Heart left ventricle (tissue), 16 donors: ENCODE results near the gene ANXA5. TPM values are rescaled to one million over a fixed set of nuclear protein-coding genes. Genes with fewer than 3 reads are reported as not detected.

Experiments used
- ATAC-seq, 4 donors: fragments of 200-7000 bp; cut with Tn5 transposase; one replicate each; pipeline ENCODE4 v1.9.1; 2020 to 2022; ENCODE audit warnings: moderate library complexity in 4 of 4, mild to moderate bottlenecking in 3 of 4, moderate number of reproducible peaks in 1 of 4
- DNase-seq, 5 donors: peaks; one replicate each; pipeline ENCODE4 v3.0.0-alpha.2; 2020
- H3K27ac ChIP-seq, 12 donors: fragments of 200-600 bp; sonication (generic) in 4 of 12; one replicate each; pipeline versions ENCODE4 v1.5.0 to v1.8.0; 2016 to 2022; ENCODE audit warnings: mild to moderate bottlenecking in 2 of 12
- H3K27me3 ChIP-seq, 9 donors: fragments of 200-600 bp; sonication (generic) in 2 of 9; one replicate each; pipeline versions ENCODE4 v1.5.1 to v1.8.0; 2016 to 2022; ENCODE audit warnings: mild to moderate bottlenecking in 3 of 9
- H3K36me3 ChIP-seq, 9 donors: fragments of 200-600 bp; sonication (generic) in 2 of 9; one replicate each; pipeline versions ENCODE4 v1.5.0 to v1.8.0; 2018 to 2022; ENCODE audit warnings: mild to moderate bottlenecking in 2 of 9
- H3K4me1 ChIP-seq, 12 donors: fragments of 200-600 bp; sonication (generic) in 4 of 12; one replicate each; pipeline versions ENCODE4 v1.5.0 to v1.8.0; 2016 to 2022; ENCODE audit warnings: mild to moderate bottlenecking in 3 of 12
- H3K4me3 ChIP-seq, 12 donors: fragments of 200-600 bp; sonication (generic) in 4 of 12; one replicate each; pipeline versions ENCODE4 v1.5.0 to v1.8.0; 2017 to 2022; ENCODE audit warnings: mild to moderate bottlenecking in 9 of 12, moderate library complexity in 4 of 12
- H3K9me3 ChIP-seq, 12 donors: fragments of 200-600 bp; sonication (generic) in 4 of 12; one replicate each; pipeline versions ENCODE4 v1.5.0 to v1.8.0; 2016 to 2022; ENCODE audit warnings: mild to moderate bottlenecking in 1 of 12
- POLR2A ChIP-seq, 2 donors: fragments of 450-650 bp; IDR thresholded peaks; one replicate each; pipeline ENCODE4 v1.6.1; 2017; ENCODE audit warnings: antibody characterized with exemption in 2 of 2, mild to moderate bottlenecking in 2 of 2, moderate library complexity in 2 of 2
- WGBS, 4 donors: extraction: QIAGEN DNeasy Blood & Tissue Kit in 2 of 4; methylation state at CpG; one replicate each; pipeline versions ENCODE4 v1.1.5 to v1.1.7; 2013 to 2018; 5-methylcytosine and 5-hydroxymethylcytosine counted together
- intact Hi-C, 10 donors: fragments of 100-400 bp; cut with DNase I; formaldehyde crosslinking; loops; one replicate each; pipeline versions ENCODE4 v1.11.1 to v1.14.2; 2022
- polyA plus RNA-seq, 2 donors: library from polyadenylated mRNA; stranded (reverse); fragments of 200-250 nt; gene quantifications; one replicate each; pipeline ENCODE4 v1.2.3, GENCODE V29; 2013
- total RNA-seq, 9 donors: library from RNA; depleted of rRNA in 2 of 9; stranded (reverse); fragments of >200 nt in 2 of 9; fragmentation: NEBNext Ultra II Directional in 3 of 9; extraction: Animal tissue kit (Norgen Biotek cat#: 25700) in 3 of 9; gene quantifications; one replicate each; pipeline versions ENCODE4 v1.1.0 to v1.2.4, GENCODE V29; 2016 to 2023
- TF ChIP-seq, protein P1 (sequence below), 12 donors: fragments of 200-600 bp; sonication (generic) in 4 of 12; IDR thresholded peaks; one replicate each; pipeline versions ENCODE4 v1.5.0 to v1.8.0; 2018 to 2022; ENCODE audit warnings: antibody characterized with exemption in 12 of 12, mild to moderate bottlenecking in 5 of 12
- donor health status: ischemic (EF 13 %, LVEDD 7.1; RV severe dilation, severe dysfunction).
- donor health status: healthy with polysubstance abuse.
- donor health status: DM: no; HTN: yes; CAD: no.
- donor health status: DM: no; HTN: no; CAD: no.
- donor health status: ischemic (EF 25% LVEDD 6.9; RV normal size, moderate dysfunction).
- donor health status: ischemic (EF 25% LVEDD 5.7; RV mildly dilated, moderate dysfunction).
- donor health status: healthy.
- donor health status: DM: yes; HTN: yes; CAD: no.
- donor health status: ischemic (EF 35%, LVEDD 5.7; RV mildly dilated, moderate dysfunction).
- donor health status: nonischemic (EF 11% LVEDD 7.7; RV severe dilation, severe dysfunction).
- donor health status: DM: yes; HTN: yes; CAD: no.
- donor health status: PGD.
- donor health status: ischemic (EF 29% LVEDD 5.4; RV normal size, mild dysfunction).
- donor health status: nonischemic (EF 23%, LVEDD 6.1; RV moderate dilation, normal function).

Gene ANXA5
- total and polyA plus RNA-seq, 11 donors = 104 to 283 (median 168) TPM

DNA sequence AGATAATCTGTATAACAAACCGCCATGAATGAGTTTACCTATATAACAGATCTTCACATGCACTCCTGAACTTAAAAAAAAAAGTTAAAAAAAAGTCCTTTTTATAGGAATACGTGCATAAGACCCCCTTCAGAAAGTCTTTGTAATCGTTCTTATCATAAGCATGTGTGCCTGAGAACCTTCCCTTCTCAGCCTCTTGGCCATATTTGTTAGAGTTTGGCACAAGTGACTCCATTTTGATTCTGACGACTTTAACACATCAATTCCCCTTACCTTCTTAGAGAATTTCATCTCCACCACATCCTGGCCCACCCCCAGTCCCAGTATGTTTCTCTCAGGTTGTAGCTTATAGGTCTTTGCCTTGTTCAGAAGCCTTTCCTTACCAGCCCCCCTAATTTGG lies 16.0 kb upstream of the ANXA5 start:
- peaks cover 0 to 14% (median 10%) of the 10 kb centered on the region in 12 donors for H3K4me1 ChIP-seq
- peak overlapping the region in 9 of 12 donors; percentile 14 to 89 (median 71) for H3K27ac ChIP-seq
- no peaks in the 10 kb centered on the region for H3K9me3 ChIP-seq
- H3K4me3 ChIP-seq = no peak overlapping the region
- ATAC-seq (no peak), DNase-seq (no peak)
- H3K36me3 ChIP-seq = no peaks in the 10 kb centered on the region
- intact Hi-C loops = no loop called here
- 92 to 94% (median 93%) methylated on average over 4 of the region's 4 CpGs for WGBS, 4 donors
- no peak for TF ChIP-seq POLR2A (IDR thresholded peaks at IDR 0.05)
- TF ChIP-seq, protein P1, sequence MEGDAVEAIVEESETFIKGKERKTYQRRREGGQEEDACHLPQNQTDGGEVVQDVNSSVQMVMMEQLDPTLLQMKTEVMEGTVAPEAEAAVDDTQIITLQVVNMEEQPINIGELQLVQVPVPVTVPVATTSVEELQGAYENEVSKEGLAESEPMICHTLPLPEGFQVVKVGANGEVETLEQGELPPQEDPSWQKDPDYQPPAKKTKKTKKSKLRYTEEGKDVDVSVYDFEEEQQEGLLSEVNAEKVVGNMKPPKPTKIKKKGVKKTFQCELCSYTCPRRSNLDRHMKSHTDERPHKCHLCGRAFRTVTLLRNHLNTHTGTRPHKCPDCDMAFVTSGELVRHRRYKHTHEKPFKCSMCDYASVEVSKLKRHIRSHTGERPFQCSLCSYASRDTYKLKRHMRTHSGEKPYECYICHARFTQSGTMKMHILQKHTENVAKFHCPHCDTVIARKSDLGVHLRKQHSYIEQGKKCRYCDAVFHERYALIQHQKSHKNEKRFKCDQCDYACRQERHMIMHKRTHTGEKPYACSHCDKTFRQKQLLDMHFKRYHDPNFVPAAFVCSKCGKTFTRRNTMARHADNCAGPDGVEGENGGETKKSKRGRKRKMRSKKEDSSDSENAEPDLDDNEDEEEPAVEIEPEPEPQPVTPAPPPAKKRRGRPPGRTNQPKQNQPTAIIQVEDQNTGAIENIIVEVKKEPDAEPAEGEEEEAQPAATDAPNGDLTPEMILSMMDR (IDR thresholded peaks at IDR 0.05) = no peak
- no peaks in the 10 kb centered on the region for H3K27me3 ChIP-seq

DNA sequence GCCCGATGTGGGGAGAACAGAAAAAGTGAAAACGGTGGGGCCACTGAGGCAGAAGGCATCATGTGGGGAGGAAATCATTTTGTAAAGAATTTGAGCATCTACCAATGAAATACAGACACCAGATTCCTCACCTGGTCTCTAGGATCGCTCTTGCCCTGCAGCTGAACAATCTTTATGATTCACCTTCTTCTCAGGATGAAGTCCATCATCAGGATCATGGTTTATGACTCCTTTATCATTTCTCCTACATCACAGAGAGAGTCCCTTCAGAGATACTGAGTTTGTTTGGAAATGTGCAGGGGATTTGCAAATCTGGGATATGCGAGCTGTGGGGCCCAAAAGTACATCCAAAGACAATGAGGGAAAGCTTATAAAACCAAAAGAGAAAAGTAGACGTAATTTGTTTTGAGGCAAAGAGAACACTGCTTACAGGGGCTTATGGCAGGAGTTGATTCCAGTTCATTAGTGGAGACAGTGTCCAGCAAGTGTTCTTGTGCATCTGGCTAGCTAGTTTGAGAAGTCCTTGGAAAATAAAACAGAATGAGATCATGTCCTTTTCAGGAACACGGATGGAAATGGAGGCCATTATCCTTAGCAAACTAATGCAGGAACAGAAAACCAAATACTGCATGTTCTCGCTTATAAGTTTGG lies 15.3 kb upstream of the ANXA5 start:
- Histone ChIP-seq H3K36me3 (no peaks in the 10 kb centered on the region), H3K4me1 (peaks cover 0 to 14% (median 10%) of the 10 kb centered on the region in 12 donors), H3K4me3 (peak overlapping the region in 10 of 12 donors; percentile 1 to 43 (median 23)), H3K27ac (peak overlapping the region; percentile 6 to 89 (median 68)), H3K9me3 (no peaks in the 10 kb centered on the region), H3K27me3 (no peaks in the 10 kb centered on the region)
- ATAC-seq (peak; percentile 47 to 69 (median 62)), DNase-seq (no peak)
- 55 to 58% (median 58%) methylated on average over 7 of the region's 7 CpGs for WGBS, 4 donors
- intact Hi-C loops = no loop called here
- TF ChIP-seq, protein P1 (IDR thresholded peaks at IDR 0.05) = no peak
- no peak for TF ChIP-seq POLR2A (IDR thresholded peaks at IDR 0.05)

DNA sequence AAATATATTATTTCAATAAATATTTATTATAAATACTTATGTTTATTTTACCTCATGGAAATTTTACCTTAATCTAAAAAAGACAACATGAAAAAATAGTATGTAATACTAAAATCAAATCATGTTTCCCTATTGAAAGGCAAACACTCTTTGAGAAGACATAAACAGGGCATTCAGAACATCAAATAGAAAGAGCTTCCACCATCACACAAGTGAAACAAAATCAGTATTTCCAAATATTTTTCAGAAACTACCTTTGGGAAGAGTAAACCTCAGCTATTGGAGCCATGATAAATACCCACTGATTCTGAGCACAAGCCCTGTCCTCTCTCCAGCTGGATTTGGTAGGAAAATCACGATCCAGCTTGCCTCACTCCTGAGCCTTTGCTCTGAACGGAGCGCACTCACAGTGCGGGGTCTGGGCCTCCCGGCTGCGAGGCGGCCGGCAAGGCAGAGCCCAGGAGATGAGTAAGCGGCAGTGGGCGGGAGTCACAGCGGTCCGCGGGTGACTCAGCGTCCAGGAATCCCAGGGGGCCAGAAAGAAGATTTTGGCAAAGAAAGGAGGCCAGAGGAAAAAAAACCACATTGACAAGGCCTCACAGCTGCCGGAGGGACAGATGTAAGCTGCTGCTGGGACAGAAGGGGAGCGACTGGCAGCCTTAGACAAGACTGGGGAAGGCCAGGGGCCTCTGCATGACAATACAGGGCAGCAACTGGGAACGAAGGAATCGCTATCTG lies 14.7 kb upstream of the ANXA5 start:
- 3 to 9% (median 5%) methylated on average over 18 of the region's 18 CpGs for WGBS, 4 donors

More for the DNA sequence above, 14.7 kb upstream of the ANXA5 start:
- no peaks in the 10 kb centered on the region for H3K27me3 ChIP-seq
- peak overlapping the region; percentile 33 to 89 (median 68) for H3K27ac ChIP-seq
- no peaks in the 10 kb centered on the region for H3K36me3 ChIP-seq
- TF ChIP-seq, protein P1 (IDR thresholded peaks at IDR 0.05) = no peak
- TF ChIP-seq POLR2A (IDR thresholded peaks at IDR 0.05) = peak in 1 of 2 donors; percentile 25
- intact Hi-C loops = loop anchor here in 1 of 10 donors (1.0 kb wide), 1 partner anchor 14 kb away; no protein-coding TSS in a partner anchor
- H3K4me1 ChIP-seq = peaks cover 0 to 14% (median 10%) of the 10 kb centered on the region in 12 donors
- DNase-seq = peak; percentile 86 to 94 (median 90)
- peak overlapping the region in 10 of 12 donors; percentile 1 to 43 (median 23) for H3K4me3 ChIP-seq
- ATAC-seq = peak; percentile 94 to 100 (median 99)
- H3K9me3 ChIP-seq = no peaks in the 10 kb centered on the region
